DMS153 treated with DMSO at 0.1 percent for 48 hours (cell line): Measurements from ENCODE around the gene TRIP11.

Experiments used
- DNase-seq: peaks from one replicate; lab custom pipeline; 2025; ENCODE audit not compliant: unreplicated experiment; lab: John Stamatoyannopoulos, UW

TRIP11 gene

DNA sequence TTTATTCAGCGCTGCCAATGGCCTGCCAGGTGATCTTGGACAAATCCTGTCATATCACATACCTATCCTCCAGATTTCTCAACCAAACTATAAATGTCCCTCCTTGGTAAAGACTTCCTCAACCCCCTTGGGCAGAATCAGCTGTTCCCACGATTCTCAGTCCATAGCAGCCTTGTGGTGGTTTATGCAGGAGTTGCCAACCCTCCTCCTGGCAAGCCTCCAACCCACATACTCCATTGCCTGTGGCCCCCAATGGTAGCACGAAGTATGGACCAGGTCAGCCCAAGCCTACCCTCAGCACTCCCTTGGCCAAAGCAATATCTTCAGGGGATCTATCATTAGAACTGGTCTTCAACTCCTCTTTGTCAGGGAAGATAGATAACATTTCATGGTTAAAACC is 119.3 kb downstream of the TRIP11 start:
- no peak for DNase-seq

DNA sequence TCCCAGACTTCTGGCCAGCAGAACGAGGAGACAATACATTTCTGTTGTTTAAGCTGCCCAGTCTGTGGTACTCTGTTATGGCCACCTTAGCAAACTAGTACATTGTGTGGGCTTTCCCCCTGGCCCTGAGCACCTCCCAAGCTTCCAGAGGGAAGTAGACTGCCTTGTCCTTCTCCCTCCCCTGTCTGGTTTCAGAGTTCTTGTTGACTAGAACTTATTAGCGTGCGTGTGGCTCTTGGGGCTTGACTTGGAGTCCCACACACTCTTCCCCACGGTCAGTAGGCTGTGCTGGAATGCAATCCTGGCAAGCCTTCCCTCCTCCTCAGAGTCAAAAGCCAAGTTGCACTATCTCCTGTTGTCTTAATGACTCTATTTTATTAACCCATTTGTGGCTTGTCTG is 120.0 kb downstream of the TRIP11 start:
- DNase-seq: no peak

DNA sequence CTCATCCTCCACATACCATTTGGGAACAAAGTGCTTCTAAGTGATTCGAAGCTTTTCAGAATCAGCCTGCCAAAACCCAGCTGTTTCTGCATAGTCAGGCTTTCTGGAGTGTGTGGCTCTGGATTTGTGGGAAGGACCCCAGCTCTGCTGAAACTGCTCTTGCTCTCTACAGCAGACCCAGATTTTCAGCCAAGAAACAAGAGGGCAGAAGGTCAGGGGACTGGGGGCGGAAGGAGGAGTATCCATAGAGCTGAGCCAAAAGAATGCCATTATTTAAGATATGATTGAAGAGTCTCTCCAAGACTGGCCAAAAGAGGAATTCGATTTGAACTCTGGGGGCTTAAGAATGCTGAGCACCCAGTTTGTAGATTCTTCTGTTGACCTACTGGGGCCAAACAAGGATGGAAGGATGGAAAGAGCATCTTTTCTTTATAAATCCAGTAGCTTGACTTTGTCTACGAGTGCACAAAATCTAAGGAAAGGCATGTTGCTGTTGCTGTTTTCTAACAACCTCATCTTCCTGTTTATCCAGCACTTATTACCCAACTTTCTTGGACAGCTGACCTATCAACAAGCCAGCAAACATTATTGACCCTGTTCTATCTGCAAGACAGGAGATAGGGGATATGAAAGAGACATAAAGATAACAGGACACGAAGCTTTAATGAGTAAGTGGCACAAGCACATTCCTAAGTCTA is 121.5 kb downstream of the TRIP11 start:
- DNase-seq: no peak
